ENCODE results near the gene MBP.

MBP gene

DNA sequence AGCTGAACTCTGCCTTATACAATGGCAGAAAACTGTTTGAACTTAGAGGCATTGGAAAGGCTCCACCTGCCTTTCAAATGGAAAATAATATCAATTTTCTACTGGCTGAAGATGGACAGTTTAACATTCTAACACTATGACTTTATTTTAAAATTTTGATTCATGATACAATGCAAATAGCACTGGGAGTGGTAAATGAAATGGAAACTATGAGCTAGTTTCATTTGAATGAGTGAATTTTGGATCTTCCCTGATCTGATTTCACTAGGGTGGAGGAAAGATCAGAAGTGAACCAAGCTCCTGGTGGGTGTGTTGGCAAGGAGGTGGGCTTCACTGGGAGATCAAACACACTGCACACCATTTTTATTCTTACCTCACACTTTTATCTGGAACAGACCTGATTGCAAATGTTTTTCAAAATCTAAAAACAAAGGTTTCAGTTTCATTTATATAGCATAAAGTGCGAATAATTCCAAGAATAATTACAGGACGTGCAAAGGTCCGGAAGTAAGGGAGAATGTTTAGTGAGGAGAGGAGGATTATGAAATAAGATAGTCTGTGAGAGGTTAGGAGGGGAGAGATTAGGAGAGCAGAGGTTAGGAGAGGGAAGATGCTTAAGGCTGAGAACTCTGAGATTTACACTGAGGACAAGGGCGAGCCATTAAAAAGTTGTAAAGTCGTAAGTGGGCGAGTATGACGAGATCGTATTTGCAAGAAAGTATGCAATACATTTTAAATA lies 18.6 kb upstream of the MBP start:
- DNase-seq (ENCODE audit: low read depth in 4 of 4, low spot score in 1 of 4), result no peak

DNA sequence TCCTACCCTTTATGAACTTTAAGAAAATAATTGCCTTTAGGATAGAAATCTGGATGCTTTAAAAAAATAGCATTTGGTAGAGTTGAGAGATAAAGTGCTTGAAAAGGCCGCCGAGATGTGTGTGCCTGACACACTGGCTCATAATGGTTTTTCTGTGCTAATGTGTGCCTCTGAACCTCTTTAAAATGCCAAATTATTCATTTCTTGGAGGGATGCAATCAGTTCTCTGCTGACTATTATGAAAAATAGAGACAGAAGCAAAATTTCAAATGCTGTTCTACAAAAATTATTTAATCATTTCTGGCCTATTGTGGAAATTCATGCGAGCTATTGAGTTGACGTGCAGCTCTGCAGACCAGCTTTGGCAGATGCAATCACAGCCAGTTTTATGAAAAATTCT lies 18.0 kb upstream of the MBP start:
- no peak for DNase-seq (ENCODE audit: low read depth in 4 of 4, low spot score in 1 of 4)

DNA sequence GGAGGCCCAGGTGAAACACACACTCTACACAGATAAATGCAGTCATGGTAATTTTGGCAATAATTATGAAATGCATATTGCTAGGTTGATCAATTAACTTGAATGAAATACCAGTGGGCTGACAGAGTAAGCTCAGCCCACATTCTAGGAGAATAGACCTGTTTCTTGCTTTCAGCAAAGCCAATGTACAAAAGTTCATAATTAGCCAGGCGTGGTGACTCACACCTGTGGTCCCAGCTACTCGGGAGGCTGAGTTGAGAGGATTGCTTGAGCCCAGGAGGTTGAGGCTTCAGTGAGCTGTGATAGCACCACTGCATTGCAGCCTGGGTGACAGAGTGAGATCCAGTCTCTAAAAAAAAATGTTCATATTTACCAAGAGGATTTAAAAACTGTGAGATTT lies 15.7 kb upstream of the MBP start:
- DNase-seq (ENCODE audit: low read depth in 4 of 4, low spot score in 1 of 4), result no peak

DNA sequence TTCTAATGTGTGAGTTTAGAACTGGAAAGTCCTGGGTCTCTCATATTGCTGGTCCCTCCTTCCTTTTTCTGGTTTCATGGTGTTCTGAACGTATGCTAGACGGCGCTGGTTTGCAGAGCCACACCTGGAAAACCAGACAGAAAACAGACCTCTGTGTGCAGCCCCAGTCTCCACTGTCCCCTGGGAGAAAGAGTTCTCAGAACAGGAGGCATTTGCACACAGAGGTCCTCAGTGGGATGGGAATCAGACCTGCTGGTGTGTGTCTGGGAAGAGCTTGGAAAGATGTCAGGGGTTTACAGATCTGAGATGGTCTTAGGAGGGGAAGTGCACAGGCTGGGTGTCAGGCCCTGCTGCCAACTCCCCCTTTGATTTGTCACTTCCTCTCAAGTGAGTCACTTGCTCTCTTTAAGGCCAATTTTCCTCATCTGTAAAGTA lies 14.9 kb upstream of the MBP start:
- no peak for DNase-seq (ENCODE audit: low read depth in 4 of 4, low spot score in 1 of 4)

DNA sequence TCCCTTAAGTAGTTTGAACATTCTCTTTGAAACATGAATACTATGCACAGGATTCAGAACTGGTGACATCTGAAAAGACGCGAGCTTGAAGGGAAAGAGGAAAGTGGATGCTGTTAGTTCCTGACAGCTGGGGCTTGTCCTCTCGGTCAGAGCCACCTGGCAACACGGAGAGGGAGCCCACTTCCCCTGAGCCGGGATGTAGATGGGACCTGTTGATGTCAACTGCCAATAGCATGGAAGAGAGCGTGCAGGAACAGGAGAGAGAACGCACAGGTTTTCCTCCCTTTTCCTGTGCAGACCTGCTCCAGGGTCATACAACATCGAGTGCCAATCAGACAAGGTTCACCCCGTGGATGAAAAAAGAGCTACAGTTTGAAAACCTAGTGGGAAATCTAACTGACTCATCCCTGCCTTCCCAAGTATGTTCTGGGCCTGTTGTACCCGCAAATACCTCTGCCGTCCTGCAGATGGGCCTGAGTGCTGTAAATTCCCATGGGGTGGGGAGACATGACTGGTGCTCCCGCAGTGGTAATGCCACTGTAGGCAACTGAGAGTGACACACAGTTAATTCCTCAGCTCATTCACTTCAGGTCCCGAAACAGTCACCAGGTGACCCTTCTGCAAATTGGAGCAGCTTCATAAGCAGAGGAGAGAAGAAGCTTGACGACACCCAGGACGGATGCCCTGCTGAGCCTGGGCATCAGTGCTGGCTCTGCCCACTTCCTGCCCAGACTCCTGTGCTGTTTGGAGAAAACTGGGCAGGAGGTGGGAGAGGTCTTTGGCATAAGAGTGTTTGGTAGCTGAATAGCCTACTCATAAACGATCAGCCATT lies 13.9 kb upstream of the MBP start:
- no peak for DNase-seq (ENCODE audit: low read depth in 4 of 4, low spot score in 1 of 4)

DNA sequence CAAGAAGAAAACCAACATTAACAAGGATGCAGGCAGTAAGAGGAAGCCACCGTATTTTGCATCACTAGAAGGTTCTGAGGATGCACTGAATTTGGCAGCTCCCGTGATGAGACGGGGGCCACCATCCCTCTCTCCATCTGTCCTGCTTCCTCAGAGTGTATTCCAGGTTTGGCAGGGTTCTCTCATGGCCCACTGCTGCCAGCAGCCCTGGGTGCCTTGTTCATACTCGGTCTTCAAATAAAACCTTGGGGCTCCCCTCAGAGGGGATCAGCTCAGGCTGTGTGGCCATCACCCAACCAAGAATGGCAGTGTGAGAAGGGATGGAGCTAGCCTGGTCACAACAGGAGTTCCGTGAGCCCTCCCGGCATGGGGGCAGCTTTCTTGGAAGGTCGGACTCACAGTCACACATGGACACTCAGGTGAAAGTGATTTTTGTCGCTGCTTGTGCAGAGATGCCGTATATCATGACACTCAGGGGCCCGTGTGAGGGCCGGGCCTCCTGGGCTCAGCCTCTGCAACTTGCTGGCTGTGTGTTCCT lies 12.8 kb upstream of the MBP start:
- no peak for DNase-seq (ENCODE audit: low read depth in 4 of 4, low spot score in 1 of 4)

DNA sequence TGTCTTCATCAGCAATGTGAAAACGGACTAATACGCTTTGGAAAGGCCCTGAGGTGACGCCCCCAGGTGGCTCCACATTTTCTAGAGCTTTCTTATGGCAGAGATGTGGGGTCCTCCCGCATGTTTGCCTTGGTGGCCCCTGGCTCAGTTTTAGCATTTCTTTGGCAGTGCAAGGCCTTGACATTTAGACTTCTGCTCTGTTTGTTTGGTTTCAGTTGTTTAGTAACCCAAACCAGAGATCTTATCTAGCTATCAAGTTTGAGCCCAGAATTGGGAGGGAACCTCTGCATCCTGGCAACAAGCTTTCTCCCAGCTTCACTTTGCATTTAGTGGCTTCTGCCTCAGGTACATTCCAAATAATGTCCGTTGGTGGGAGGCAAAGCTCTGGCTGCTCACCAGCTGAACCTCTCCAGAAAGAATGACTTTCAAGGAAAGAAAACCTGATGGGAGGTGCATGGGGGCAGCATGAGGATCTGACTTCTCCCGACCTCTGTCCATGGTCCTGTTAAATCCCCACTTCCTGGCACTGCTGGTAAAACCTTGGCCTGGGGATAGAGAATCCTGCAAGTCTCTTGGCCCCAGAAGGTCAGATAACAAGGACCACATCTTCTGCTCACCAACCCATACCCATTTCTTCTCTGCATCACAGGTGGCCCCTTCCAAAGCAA lies 12.0 kb upstream of the MBP start:
- DNase-seq (ENCODE audit: low read depth in 4 of 4, low spot score in 1 of 4), result no peak

DNA sequence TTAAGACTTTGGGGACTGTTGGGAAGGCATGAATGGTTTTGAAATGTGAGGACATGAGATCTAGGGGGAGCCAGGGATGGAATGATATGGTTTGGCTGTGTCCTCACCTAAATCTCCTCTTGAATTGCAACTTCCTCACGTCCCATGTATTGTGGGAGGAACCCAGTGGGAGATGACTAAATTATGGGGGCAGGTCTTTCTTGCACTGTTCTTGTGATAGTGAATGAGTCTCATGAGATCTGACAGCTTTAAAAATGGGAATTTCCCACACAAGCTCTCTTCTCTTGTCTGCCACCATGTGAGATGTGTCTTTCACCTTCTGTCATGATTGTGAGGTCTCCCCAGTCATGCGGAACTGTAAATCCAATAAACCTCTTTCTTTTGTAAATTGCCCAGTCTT lies 11.5 kb upstream of the MBP start:
- no peak for DNase-seq (ENCODE audit: low read depth in 4 of 4, low spot score in 1 of 4)

DNA sequence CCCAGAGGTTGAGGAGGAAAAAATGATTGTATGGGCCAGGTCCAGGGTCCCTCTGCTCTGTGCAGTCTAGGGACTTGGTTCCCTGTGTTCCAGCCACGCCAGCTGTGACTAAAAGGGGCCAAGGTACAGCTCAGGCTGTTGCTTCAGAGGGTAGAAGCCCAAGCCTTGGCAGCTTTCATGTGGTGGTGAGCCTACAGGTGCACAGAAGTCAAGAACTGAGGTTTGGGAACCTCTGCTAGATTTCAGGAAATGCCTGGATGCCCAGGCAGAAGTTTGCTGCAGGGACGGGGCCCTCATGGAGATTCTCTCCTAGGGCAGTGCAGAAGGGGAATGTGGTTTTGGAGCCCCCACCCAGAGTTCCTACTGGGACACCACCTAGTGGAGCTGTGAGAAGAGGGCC lies 10.6 kb upstream of the MBP start:
- no peak for DNase-seq (ENCODE audit: low read depth in 4 of 4, low spot score in 1 of 4)

DNA sequence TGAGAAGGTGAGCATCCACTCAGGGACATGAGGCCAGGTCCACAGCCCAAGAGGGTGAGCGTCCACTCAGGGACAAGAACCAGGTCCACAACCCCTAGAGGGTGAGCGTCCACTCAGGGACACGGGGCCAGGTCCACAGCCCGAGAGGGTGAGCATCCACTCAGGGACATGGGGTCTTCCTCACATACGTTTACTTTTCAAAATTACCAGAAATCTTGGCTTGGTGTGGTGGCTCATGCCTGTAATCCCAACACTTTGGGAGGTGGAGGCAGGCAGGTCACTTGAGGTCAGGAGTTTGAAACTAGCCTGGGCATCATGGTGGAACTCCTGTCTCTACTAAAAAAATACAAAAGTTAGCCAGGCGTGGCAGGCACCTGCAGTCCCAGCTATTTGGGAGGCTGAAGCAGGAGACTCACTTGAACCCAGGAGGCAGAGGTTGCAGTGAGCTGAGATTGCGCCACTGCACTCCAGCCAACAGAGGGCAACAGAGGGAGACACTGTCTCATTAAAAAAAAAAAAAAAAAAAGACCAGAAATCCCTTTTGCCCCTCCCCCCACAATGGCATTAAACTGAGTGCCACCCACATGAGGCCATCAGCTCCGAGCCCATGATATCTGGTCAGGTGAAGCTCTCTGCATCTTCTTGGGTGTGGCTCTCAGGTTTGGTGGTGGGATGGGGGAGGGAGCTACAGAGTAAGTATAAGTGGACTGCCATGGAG lies 9.0 kb upstream of the MBP start:
- no peak for DNase-seq (ENCODE audit: low read depth in 4 of 4, low spot score in 1 of 4)

DNA sequence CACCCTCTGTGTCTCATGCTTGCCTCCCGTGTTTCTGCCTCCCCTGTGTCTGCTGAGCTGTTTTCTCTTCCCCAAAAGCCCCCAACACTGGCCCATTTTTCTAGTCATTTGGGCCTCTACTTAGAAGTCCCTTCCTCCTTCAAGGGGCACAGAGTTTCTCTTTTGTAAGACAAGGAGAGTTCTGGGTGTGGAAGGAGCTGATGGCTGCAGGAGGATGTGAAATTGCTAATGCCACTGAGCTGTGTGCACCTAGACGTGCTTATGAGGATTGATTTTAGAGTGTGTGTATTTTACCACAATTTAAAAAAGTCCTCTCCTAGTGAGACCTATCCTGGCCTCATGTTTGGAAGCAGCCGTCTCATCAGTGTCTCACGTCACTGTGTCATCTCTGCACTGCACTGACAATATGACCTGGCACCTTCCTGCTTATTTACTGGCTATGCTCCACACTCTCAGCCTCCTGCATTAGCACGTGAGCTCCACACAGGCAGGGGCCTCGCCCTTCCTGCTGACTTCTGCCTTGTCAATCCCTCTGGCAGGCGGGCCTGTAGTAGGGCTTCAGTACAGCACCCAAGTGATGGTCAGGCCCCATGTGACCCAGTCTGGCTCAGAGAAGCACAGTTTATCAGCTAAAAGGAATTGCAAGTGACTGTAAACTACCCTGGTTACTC lies 8.0 kb upstream of the MBP start:
- DNase-seq (ENCODE audit: low read depth in 4 of 4, low spot score in 1 of 4), result no peak

DNA sequence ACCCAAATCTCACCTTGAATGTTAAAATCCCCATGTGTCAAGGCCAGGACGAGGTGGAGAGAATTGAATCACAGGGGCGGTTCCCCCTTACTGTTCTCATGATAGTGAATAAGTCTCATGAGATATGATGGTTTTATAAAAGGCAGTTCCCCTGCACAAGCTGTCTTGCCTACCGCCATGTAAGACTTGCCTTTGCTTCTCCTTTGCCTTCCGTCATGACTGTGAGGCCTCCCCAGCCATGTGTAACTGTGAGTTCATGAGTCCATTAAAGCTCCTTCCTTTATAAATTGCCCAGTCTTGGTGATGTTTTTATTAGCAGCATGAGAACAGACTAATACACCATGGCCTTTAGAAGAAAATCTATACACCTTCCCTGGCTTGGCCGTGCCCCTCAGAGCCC lies 7.4 kb upstream of the MBP start:
- DNase-seq (ENCODE audit: low read depth in 4 of 4, low spot score in 1 of 4), result no peak

DNA sequence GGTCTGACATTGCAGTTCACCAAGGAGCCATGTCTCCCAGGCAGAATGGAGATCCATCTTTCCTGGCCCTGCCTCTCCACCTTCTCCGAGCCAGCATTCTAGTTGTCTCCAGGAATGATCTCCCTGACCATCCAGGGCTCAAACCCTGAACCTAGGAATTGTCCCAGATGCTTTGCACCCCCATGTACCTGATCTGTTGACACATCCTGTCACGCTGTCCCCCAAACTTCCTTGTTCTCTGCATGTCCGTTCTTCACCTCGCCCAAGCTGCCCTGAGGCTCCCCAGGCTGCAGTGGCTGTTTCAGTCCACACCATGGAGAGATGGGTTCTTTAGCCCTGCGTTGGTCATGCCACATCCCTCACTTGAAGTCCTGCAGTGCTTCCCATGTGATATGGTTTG lies 7.0 kb upstream of the MBP start:
- no peak for DNase-seq (ENCODE audit: low read depth in 4 of 4, low spot score in 1 of 4)

DNA sequence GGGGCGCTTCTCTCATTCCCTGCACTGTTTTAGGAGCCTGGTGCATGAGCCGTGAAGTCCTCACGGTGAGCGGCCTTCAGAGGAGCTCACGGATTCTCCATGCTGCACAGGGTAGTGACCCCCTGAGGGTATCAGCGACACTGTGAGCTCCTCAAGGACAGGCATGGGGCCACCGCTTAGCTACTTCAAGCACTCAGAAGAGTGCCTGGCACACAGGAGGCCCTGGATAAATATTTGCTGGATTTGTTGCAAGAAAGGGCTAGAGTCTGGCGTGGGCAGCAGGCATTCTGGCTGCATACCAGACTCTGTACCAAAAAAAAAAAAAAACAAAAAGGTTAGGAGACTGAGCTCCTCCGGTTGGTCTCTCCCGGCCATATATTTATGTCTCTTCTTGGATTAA lies 5.7 kb upstream of the MBP start:
- DNase-seq (ENCODE audit: low read depth in 4 of 4, low spot score in 1 of 4), result no peak

DNA sequence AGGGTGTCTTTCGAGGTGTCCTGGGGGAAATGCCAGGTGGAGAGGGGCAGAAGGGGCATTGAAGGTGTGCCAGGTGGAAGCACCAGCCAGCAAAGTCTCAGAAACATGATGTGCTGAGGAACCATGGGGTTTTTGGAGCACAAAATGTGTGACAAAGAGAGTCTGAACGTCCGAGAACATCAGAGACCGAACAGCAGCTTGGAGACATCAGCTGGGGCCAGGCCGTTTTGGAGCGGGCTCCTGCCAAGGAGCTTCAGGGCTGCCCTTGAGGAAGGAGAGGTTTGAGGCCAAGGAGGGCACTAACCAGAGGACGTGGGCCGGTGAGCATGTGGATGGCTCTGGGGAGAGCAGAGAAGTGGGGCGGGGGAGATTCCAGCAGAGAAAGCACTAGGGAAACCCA lies 5.3 kb upstream of the MBP start:
- no peak for DNase-seq (ENCODE audit: low read depth in 4 of 4, low spot score in 1 of 4)

DNA sequence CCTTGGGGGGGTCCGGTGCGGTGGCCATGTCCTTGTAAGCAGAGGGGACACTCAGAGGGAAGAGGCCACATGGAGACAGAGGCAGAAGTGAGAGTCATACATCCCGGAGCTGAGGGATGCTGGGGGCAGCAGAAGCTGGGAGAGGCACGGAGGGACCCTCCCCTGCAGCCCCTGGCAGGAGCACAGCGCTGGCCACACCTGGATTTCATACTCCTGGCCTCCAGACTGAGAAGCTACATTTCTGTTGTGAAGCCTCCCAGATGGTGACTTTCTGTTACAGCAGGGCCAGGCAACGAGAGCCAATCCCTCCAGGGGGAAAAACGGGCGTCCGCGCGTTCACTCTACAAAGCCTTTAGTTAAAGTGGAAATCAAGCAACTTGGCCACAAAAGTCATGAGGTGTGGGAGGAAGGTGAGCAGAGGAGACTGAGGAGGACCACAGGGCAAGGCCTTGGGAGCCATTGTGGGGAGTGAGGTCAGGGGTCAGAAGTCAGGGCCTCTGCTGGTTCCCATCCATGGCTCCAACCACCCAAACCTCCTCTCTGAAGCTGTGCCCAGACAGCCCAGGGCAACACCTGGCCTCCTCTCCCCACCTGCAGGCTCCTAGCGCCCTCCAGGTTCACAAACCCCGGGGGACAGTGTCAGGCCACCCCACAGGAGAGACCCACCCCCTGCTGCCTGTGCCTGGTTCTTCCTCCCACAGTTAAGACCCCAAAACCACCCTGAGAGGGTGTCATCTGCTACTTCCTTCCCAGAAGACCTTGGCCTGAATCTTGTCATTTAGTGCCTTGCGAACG lies 4.5 kb upstream of the MBP start:
- no peak for DNase-seq (ENCODE audit: low read depth in 4 of 4, low spot score in 1 of 4)

DNA sequence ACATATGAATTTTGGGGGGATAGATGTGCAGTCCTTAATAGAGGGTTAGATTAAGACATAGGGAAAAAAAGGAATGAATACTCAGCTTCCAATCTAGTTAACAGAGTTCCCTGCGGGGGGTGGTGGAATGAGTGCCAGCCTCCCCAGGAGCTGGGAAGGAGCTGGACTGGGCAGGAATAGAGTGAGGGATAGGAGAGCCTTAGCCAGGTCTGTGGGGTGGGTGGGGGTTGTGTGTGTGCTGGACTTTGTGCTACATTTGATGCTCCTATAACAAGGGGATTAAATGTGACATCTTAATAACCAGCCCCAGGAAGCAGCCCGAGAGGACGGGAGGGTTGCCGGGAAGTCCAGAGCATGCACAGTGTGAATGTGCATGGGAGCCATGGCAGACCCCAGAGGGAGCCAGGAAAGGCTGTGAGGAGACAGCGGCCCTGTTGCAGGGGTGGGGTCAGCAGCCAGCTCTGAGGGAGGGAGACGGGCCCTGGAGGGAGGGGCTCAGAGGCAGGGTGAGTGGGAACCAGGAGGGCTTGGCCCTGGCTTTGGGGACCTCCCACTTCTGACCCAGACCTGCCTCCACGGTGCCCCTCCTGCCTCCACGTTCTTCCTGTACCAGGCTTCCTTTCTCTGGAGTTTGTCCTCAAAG lies 3.6 kb upstream of the MBP start:
- no peak for DNase-seq (ENCODE audit: low read depth in 4 of 4, low spot score in 1 of 4)

DNA sequence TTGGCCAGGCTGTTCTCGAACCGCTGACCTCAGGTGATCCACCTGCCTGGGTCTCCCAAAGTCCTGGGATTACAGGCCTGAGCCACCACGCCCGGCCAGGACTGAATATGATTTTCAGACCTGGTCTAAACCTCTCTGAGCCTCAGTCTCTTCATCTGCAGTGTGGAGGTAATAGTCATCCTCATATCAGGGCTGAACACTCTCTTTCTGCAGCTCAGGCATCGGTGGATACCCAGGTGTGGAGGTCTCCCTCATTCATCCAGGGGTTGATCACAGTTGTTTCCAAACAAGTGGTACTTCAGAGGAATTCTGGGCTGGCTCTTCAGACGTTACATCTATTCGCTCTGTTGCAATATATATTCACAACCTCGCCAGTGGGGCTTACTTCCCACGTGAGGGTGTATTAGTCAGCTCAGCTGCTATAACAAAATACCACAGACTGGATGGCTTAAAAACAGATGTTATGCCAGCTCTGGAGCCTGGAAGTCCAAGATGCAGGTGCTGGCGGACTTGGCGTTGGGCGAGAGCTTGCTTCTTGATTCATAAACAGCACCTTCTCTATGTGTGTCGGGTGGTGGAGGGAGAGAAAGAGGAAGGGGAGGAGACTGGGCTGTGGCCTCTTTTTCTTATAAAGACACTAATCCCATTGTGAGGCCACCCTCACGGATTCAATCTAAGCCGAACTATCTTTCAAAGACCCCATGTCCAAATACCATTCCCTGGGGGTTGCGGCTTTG lies 2.9 kb upstream of the MBP start:
- DNase-seq (ENCODE audit: low read depth in 4 of 4, low spot score in 1 of 4), result no peak

DNA sequence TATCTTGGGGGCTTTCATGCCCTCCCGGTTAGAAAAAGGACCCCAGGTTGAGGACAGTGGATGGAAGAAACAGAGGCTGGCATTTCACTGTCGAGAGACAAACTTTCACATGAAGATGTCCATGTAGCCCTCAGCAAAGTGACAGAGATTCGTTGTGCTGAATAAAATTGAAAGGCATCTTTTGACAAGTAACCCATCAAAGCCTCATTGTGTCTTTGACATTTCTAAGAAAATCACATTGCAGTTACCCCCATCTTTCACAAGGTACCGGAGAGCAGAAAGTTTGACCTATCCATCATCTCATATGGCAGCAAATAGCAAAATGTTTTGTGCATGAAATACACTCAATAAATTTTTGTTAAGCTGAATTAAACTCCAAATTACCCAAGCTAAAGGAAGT lies 2.0 kb upstream of the MBP start:
- no peak for DNase-seq (ENCODE audit: low read depth in 4 of 4, low spot score in 1 of 4)
